Astrocyte (in vitro differentiated cells and primary cell): Measurements from ENCODE around the gene EGFL7.

Source experiments
- CTCF ChIP-seq: IDR thresholded peaks from 2 replicates; pipeline ENCODE4 v1.5.1; 2011; ENCODE audit warnings: low read depth, mild to moderate bottlenecking, inconsistent platforms, low read length, moderate library complexity; ENCODE audit not compliant: insufficient read depth
- EZH2 ChIP-seq: IDR thresholded peaks from 2 replicates; pipeline ENCODE4 v1.6.1; 2012; ENCODE audit warnings: mild to moderate bottlenecking, low read length, inconsistent platforms; ENCODE audit not compliant: insufficient read depth

DNA sequence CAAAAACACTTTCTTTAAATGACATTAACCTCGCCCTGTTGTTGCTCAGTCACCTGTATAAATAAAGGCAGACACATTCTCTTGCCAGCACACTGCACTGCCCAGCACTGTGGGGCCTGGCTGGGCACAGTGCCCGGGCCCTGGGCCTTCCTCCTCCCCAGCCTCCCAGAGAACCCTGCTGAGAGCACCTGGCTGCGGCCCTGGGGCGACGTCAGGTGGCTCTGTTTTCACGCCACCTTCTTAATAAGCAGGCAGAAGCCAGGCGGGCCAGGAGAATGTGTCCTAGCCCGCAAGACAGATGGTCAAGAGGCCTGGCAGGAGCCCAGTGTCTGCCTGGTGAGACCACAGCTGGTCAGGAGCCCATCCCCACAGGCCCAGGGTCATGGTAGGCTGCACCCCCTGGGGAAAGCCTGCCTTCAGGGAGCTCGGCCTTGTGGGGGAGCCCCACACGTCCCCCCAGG, 32.7 kb downstream of the EGFL7 start:
- no peak for TF ChIP-seq CTCF
- TF ChIP-seq EZH2, result no peak
